ENCODE data around the gene POP5. TPM values are rescaled to one million over a fixed set of nuclear protein-coding genes. Genes with fewer than 3 reads are reported as not detected.
"Not testable (repeated sequence)": the region's sequence is repeated elsewhere in the genome, so short reads cannot be mapped to it uniquely, and the experiment has no call there.

Gene POP5
- total RNA-seq, 1 donor from 2014 or later: 19.9 TPM

DNA sequence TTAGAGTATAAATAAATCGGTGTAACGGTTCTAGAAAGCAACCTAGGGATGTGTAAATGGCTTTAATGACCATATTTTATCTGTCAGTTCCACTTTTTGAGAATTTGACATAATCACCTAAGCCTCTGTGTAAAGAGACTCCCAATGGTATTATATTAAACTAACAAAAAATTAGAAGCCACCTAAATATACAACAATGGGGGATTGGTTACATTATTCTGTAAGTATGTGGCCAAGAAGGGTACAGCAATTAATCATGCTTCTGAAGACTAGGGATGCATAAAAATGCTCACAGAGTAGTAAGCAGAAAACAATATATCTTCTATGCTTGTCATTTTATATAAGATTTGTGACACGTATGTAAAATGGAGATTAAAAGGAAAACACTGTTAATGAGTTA lies 36.5 kb downstream of the POP5 start:
- ATAC-seq (no peak), DNase-seq (ENCODE audit: low spot score) (no peak)
- intact Hi-C loops (cut with DNase I): no loop called here

DNA sequence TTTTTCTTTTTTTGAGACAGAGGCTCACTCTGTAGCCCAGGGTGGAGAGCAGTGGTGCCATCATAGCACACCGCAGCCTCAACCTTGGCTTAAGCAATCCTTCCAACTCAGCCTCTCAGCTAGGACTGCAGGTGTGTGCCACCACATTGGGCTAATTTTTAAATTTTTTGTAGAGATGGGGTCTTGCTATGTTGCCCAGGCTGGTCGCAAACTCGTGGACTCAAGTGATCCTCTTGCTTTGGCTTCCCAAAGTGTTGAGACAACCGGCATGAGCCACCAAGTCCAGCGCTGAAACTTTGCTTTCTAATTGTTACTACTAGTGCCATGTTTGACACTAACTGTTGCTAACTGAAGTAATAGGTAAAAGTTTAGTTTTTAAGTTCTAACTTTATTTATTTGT lies 39.0 kb downstream of the POP5 start:
- intact Hi-C loops (cut with DNase I): no loop called here
- DNase-seq (ENCODE audit: low spot score): no peak
- no peak for ATAC-seq

DNA sequence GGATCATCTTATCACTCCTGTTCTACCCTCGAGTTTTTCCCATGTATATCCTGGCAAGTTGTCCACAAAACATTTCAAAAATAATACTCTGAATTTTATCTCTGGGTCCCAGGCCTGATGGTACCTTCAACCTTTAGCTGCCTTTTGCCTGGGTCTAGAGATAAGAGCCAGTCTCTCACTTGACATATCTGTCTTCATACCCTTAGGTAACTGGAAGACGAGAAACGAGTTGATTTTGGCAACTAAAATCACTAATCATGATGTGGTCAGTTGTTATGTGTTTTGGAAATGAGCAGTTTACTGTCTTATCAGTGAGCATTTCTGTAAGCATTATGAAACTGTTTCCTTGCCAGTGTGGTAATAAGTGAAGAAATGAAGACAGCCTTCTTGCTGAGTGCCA lies 40.8 kb downstream of the POP5 start:
- ATAC-seq (peak; percentile 78), DNase-seq (ENCODE audit: low spot score) (no peak)
- intact Hi-C loops (cut with DNase I): no loop called here

DNA sequence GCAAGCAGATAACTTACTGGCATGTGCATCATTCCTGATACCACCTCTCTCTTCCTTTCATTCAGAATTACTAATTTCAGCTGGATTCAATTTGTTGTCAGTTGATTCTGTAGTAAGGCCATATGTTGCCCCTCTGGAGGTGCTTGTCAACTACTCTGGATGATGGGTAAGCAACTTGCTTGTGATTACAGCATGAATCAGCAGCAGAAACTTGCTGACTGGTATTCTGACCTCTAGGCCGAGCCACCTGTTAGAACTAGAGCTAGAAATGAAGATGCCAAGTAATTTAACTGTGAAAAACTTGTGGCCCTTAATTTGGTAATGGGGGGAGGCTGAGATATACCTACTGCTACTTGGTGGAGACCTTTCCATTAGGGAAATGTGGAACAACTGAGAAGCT lies 41.9 kb downstream of the POP5 start:
- DNase-seq (ENCODE audit: low spot score): no peak
- no peak for ATAC-seq
- intact Hi-C loops (cut with DNase I): no loop called here

DNA sequence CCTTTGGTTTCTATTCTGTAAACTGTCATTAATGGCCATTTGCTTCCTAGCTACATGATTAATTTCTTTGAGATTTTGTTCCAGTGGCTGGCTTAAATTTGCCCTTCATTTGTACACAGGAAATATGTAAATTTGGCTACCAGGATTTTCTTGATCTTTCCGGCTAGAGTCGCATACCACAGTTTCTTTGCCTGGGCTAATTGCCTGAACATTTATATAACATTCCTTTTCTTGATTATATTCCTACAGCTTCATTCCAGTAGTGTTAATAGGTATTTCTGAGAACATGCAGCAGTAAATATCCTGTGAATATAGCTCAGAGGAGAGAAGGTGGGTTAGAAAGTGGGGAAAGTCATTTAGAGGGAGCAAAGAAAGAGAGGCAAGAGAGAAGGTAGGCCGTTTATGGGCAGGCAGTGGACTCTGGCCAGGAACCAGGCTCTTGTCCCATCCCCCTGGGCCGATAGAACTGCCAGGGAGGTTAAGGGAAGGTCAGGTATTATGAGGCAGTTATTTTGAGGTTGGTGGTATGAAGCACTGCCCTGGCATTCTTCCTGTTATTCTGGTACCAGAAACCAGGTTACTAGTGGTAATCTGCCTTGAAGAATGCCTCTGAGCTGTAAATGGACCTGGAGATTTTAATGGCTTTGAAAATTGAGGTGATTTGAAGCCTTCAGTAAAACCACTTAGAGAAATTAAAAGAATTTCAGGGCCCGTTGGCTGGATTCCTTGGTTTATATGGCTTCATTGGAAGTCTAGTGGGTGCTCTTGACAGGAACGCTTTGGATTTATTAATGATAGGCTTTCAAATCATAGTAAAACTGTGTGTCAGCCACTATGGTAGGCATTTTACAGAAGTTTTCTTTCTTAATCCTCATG lies 42.7 kb downstream of the POP5 start:
- intact Hi-C loops (cut with DNase I): no loop called here

DNA sequence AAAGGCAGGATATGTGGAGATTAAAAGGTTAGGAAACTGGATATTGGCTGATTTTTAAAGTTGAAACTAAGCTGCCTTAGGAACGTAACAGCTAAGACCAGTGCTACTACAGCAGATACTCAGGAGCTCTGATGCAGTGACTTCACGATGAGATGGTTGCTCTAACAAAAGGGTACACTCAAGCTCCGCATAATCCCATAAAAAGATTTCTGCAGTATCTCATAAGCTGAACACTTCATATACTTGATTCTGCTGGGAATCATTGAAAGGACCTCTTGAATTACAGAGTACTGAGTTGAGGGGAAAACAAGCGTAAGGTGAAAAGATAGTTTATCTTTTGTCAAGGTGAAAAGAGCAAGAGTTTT lies 43.4 kb downstream of the POP5 start:
- no peak for ATAC-seq
- DNase-seq (ENCODE audit: low spot score): no peak
- intact Hi-C loops (cut with DNase I): no loop called here

More for the DNA sequence above, 42.7 kb downstream of the POP5 start:
- ATAC-seq (no peak), DNase-seq (ENCODE audit: low spot score) (no peak)

DNA sequence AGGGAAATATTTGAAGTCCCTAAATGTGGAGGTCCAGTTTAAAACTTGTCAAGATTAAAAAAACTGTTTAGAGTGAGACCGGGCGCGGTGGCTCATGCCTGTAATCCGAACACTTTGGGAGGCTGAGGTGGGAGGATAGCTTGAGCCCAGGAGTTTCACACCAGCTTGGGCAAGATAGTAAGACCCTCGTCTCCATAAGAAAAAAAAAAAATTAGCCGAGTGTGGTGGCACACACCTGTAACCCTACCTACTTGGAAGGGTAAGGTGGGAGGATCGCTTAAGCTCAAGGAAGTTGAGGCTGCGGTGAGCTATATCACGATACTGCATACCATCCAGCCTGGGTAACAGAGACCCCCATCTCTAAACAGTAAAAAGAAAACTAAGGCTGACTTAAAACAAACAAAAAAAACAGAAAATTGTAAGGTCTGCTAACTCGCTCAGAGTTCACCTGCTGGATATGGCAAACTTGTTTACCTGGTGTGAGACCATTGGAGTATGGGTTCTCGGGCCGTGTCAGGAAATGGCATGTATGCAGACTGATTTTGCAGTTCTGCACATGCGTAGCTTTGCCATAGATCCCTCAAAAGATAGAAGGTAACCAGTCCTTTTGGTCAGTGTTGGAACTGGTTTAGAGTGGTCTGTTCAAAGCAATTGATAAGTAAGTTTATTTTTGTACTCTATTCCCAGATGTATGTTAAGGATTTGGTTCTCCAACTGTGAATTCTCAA lies 45.0 kb downstream of the POP5 start:
- ATAC-seq (no peak), DNase-seq (ENCODE audit: low spot score) (peak; percentile 32)
- intact Hi-C loops (cut with DNase I): no loop called here

DNA sequence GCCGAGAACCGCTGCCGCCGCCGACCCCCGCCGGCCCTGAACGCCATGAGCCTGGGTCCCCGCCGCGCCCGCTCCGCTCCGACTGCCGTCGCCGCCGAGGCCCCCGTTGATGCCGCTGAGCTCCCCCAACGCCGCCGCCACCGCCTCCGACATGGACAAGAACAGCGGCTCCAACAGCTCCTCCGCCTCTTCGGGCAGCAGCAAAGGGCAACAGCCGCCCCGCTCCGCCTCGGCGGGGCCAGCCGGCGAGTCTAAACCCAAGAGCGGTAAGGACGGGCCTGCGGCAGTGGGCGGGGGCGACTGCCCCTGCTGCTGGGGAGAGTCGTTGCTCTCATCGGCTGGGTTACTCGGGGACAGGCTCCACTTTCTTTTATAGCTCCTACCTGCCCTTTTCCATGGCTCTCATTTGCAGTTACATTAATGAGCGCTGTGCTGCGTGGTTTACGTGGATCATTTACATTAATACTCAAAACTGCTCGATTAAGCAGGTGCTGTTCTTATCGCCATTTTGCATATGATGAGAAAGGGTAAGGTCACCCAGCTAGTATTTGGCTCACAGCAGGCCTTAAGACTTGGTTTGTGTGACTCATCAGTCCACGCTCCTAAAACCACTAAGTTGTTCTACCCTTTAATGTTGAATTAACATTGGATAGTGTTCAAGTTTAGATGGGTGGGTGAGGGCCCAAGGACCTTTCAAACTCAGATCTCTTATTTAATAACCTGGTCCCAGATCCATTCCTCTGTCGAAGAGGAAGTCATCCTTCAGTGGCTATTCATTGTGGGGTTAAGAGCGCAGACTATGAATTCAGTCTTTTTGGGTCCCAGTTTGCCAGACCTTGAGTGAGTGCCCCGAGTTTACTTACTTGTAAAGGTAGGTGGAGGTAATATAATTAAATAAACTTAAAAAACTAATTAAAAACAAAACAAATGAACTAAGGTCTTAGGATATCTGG lies 46.2 kb downstream of the POP5 start:
- DNase-seq (ENCODE audit: low spot score): peak; percentile 65
- peak; percentile 33 for ATAC-seq
- intact Hi-C loops (cut with DNase I): no loop called here

DNA sequence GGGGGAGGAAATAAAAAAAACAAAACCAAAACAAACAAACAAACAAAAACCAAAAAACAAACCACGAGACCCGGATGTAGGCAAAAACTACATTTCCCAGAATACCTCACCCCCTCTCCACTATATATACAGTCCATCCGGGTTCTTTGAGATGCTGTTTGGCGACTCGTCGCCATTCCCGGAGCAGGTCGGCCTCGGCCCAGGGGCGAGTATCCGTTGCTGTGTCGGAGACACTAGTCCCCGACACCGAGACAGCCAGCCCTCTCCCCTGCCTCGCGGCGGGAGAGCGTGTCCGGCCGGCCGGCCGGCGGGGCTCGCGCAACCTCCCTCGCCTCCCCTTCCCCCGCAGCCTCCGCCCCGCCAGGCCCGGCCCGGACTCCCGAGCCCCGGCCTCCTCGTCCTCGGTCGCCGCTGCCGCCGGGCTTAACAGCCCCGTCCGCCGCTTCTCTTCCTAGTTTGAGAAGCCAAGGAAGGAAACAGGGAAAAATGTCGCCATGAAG lies 46.9 kb downstream of the POP5 start, which contains the start of gene RNF10:
TSS of gene RNF10 (plus strand) at position 154 of the 500 bp plus-strand sequence. CDS start 456 bp downstream, outside the sequence.
- ATAC-seq (peak; percentile 92), DNase-seq (ENCODE audit: low spot score) (peak; percentile 89)
- intact Hi-C loops (cut with DNase I): no loop called here

DNA sequence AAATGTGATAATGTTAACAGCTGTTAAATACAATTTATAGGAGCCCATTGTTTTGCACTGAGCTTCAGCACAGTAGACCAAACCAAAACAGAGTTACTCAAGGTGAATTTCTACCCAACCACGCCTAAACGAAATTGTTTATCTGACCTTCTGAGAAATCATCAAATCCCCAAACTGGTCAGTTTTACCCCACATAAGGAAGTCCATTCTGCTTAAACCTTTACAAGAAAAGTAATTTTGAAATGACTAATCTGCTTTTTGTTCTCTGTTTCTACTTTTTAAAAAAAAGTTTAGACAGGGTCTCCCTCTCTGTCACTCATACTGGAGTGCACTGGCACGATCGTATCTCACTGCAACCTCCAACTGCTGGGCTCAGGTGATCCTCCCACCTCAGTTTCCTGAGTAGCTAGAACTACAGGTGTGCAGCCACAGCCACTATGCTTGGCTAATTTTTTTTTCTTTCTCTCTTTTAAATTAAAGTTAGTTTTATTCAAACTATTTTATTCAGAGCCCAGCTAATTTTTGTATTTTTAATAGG lies 48.4 kb downstream of the POP5 start:
- ATAC-seq (no peak), DNase-seq (ENCODE audit: low spot score) (no peak)
- intact Hi-C loops (cut with DNase I): no loop called here

DNA sequence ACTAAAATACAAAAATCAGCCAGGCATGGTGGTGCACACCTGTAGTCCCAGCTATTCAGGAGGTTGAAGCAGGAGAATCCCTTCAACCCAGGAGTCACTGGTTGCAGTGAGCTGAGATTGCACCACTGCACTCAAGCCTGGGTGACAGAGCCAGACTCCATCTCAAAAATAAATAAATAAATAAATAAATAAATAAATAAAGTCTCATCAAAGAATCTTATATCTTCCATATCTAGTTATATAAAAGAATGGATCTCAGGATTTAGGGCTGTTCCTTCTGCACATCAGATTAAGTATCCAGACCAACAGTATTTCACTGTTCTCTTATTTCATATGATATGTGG lies 50.8 kb downstream of the POP5 start:
- DNase-seq (ENCODE audit: low spot score); intact Hi-C loops (cut with DNase I); ATAC-seq: not testable (repeated sequence)

DNA sequence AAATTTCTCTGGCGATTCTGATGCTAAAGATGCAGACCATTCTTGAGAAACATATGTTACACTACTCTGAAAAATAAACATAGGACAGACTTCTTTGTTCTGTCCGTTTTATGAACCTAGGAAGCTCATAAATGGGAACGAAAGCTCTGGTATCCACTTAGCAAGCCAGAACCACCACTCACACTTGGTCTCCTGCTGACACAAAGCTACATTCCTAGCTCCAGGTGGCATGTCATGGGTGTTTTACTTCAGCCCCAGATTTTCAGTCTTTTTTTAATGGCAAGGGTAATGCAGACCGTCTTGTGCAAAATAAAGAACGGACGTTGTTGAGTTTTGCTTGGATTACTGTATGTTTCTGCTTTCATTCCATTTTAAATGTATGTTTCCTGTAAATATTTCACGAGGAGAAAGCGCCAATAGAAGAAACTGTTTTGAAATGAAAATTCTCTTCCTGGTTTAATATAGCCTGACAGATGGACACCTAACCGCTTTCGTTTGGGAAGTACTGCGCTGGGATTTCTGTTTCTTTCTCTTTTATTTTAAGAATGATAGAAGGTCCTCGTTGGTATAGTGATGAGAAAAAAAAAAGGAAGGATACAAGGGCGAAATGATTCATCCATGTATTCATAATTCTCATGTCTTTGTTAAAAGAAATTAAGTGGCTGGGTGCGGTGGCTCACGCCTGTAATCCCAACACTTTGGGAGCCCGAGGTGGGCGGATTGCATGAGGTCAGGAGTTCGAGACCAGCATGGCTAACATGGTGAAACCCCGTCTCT lies 51.4 kb downstream of the POP5 start:
- intact Hi-C loops (cut with DNase I): no loop called here
- no peak for DNase-seq (ENCODE audit: low spot score)
- peak; percentile 36 for ATAC-seq

DNA sequence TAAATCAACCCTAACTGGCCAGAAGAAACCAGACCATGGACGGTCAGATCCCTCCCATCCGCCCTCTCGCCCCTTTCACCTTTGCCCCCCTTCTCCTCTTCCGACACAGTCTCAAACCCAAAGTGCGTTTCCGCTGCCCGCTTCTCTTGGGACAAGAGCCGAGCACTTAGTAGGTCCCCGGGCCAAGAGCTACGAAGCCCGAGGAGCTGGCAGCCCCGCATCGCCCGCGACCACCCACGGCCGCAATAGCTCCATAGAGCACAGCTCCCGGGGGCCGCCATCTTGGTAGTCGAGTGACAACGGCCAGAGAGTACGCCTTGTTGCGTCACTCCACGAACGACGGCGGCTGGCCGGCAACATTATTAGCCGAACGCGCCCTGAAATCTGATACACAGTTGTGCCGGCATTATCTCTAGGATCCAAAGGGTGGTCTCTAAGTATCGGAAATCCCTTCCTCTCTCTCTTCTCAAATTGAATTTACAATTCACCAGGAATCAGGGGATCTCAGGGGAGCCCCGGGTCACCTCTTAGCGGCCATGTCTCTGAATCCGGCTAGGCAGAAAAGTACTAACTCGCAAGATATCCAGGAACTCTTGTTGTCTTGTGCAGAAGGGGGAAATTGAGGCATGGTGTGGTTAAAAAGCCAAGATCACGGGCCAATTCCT lies 52.2 kb downstream of the POP5 start, which contains the start of gene COQ5:
TSS of gene COQ5 (minus strand) at position 298 of the 665 bp plus-strand sequence. CDS start at position 281, 17 bp downstream.
- ATAC-seq: peak; percentile 98
- intact Hi-C loops (cut with DNase I): no loop called here
- DNase-seq (ENCODE audit: low spot score): peak; percentile 93

Other genes with a start within 250 kb of the POP5 start
- 2.2 TPM for gene MSI1, start 212.2 kb downstream of the POP5 start, total RNA-seq
- 165 TPM for gene COX6A1, start 143.3 kb downstream of the POP5 start, total RNA-seq
- 12.9 TPM for gene TRIAP1, start 135.0 kb downstream of the POP5 start, total RNA-seq
- 26.6 TPM for gene GATC, start 135.0 kb downstream of the POP5 start, total RNA-seq
- 99.2 TPM for gene SRSF9, start 111.7 kb downstream of the POP5 start, total RNA-seq
- gene DYNLL1, start 85.3 kb downstream of the POP5 start, total RNA-seq: 431 TPM
- gene COQ5, start 52.2 kb downstream of the POP5 start, total RNA-seq: 26.4 TPM
- gene RNF10, start 47.0 kb downstream of the POP5 start, total RNA-seq: 331 TPM
- gene CABP1, start 59.2 kb upstream of the POP5 start, total RNA-seq: 2.3 TPM
- 86.9 TPM for gene MLEC, start 105.7 kb upstream of the POP5 start, total RNA-seq
- gene UNC119B, start 129.1 kb upstream of the POP5 start, total RNA-seq: 22.9 TPM
- gene ACADS, start 144.4 kb upstream of the POP5 start, total RNA-seq: 14.2 TPM

All from sciatic nerve (tissue), 2 donors.